A549 (cell line): ENCODE measurements around the gene PPP1R12B.

ENCODE experiments used
- MAFK ChIP-seq: fragments of 450-650 bp; IDR thresholded peaks from 2 replicates; pipeline ENCODE4 v1.6.1; 2014; ENCODE audit not compliant: partially characterized antibody
- SREBF2 ChIP-seq: fragments of 450-650 bp; IDR thresholded peaks from 2 replicates; pipeline ENCODE4 v1.6.1; 2014; ENCODE audit warnings: mild to moderate bottlenecking, moderate library complexity
- TF ChIP-seq, protein P1 (sequence below): fragments of >200 bp; sonication (Bioruptor Twin); formaldehyde crosslinking; IDR thresholded peaks from 3 replicates; pipeline ENCODE4 v1.5.1; 2016
- TF ChIP-seq, protein P2 (sequence below): fragments of >200 bp; sonication (Bioruptor Twin); formaldehyde crosslinking; IDR thresholded peaks from 3 replicates; pipeline ENCODE4 v1.6.1; 2016

DNA sequence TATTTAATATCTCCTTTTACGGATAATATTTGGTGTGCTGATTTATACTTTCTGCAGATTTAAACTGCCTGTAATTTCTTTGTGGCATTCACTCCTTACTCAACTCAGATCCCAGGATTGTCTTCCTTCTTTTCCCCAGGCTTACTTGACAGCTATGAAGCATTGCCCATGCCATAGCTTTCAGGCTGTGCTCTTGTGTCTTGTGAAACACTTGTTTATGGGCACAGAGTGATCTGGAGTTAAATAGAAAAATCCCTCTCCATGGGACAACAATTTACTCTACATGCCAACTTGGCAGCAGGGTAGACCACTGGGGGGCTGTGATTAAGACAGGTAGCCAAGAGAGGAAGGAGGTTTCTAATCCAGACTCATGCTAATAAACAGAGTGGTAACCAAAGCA is 57.4 kb downstream of the PPP1R12B start:
- TF ChIP-seq, protein P1, sequence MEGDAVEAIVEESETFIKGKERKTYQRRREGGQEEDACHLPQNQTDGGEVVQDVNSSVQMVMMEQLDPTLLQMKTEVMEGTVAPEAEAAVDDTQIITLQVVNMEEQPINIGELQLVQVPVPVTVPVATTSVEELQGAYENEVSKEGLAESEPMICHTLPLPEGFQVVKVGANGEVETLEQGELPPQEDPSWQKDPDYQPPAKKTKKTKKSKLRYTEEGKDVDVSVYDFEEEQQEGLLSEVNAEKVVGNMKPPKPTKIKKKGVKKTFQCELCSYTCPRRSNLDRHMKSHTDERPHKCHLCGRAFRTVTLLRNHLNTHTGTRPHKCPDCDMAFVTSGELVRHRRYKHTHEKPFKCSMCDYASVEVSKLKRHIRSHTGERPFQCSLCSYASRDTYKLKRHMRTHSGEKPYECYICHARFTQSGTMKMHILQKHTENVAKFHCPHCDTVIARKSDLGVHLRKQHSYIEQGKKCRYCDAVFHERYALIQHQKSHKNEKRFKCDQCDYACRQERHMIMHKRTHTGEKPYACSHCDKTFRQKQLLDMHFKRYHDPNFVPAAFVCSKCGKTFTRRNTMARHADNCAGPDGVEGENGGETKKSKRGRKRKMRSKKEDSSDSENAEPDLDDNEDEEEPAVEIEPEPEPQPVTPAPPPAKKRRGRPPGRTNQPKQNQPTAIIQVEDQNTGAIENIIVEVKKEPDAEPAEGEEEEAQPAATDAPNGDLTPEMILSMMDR, result no peak
- TF ChIP-seq, protein P2, sequence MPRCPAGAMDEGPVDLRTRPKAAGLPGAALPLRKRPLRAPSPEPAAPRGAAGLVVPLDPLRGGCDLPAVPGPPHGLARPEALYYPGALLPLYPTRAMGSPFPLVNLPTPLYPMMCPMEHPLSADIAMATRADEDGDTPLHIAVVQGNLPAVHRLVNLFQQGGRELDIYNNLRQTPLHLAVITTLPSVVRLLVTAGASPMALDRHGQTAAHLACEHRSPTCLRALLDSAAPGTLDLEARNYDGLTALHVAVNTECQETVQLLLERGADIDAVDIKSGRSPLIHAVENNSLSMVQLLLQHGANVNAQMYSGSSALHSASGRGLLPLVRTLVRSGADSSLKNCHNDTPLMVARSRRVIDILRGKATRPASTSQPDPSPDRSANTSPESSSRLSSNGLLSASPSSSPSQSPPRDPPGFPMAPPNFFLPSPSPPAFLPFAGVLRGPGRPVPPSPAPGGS, result no peak
- TF ChIP-seq MAFK, result no peak
- no peak for TF ChIP-seq SREBF2
